ENCODE results near the gene LIMK2. TPM values are rescaled to one million over a fixed set of nuclear protein-coding genes. Genes with fewer than 3 reads are reported as not detected.

LIMK2 gene
- total and polyA plus RNA-seq, 9 of the 15 experiments (the other 6 are each of a cell fraction or from before 2014, with no cell fraction given) = 1.1 to 14.5 (median 8.5) TPM

DNA sequence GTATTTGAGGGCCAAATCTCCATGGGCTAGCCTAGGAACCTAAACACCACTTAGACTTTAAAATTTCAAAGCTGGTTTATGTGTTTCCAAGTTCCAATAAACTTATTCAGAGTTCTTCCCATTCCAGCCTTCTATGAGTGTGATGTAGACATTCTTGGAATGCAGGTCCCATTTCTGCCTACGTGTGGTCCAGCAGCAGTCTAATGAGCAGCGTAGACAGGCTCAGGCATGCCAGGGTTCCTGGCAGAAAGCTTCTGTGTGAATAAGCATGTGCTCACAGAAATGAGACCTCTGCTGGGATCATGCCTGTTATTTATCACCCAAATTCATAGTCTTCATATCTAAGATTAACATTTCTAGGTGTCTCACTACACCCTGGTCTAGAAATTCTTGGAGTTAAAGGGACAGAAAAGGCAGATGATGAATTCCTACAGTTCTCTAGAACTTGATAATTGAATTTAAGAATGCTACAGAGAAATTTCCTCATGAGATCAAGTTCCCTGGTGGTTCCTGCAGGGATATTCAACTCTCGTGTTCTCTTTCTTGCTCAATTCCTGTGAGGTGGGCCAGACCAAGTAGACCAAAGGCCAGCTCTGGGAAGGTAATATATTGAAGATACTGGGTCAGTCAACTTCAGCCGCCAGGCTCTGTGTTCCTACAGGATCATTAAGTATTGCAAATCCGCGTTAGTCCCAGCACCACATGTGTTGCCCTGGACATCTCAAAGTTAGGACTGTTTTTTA is 34.5 kb upstream of the LIMK2 start:
- intact Hi-C loops (cut with micrococcal nuclease) (no loop called here), in situ Hi-C loops (cut with MboI) (no loop called here)
- FAIRE-seq (no peak), DNase-seq (ENCODE audit: extremely low read depth in 1 of 4, low spot score in 3 of 4) (no peak), ATAC-seq (no peak)
- H3K27ac ChIP-seq (ENCODE audit: extremely low read depth, low read depth, low read length) = no peak overlapping the region
- H3K9ac ChIP-seq (ENCODE audit: insufficient read depth in 1 of 2, low read depth in 2 of 2, low read length in 2 of 2) = no peak overlapping the region
- no peak overlapping the region for H2AFZ ChIP-seq (ENCODE audit: low read depth, low read length)
- no peaks in the 10 kb centered on the region for H3K79me2 ChIP-seq (ENCODE audit: control insufficient read depth, insufficient read depth, low read length)
- no TSS peak for BruUV-seq (replicated peaks)
- H3K4me1 ChIP-seq (replicated peaks in 1 of 2; ENCODE audit: control insufficient read depth in 2 of 2, insufficient read depth in 2 of 2, low read length in 2 of 2) = no peaks in the 10 kb centered on the region; a peak in 1 of 5 replicates
- TF ChIP-seq, protein P1, sequence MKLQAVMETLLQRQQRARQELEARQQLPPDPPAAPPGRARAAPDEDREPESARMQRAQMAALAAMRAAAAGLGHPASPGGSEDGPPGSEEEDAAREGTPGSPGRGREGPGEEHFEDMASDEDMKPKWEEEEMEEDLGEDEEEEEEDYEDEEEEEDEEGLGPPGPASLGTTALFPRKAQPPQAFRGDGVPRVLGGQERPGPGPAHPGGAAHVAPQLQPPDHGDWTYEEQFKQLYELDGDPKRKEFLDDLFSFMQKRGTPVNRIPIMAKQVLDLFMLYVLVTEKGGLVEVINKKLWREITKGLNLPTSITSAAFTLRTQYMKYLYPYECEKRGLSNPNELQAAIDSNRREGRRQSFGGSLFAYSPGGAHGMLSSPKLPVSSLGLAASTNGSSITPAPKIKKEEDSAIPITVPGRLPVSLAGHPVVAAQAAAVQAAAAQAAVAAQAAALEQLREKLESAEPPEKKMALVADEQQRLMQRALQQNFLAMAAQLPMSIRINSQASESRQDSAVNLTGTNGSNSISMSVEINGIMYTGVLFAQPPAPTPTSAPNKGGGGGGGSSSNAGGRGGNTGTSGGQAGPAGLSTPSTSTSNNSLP (IDR thresholded peaks at IDR 0.05; ENCODE audit: borderline replicate concordance, low read depth, low read length) = no peak
- TF ChIP-seq ZEB2 (IDR thresholded peaks at IDR 0.05) (no peak), ZNF212 (CRISPR knock-in tag; IDR thresholded peaks at IDR 0.05) (no peak), ZNF830 (CRISPR knock-in tag; IDR thresholded peaks at IDR 0.05) (no peak), FOXJ2 (tag; IDR thresholded peaks at IDR 0.05) (no peak), NR2C2 (CRISPR knock-in tag; IDR thresholded peaks at IDR 0.05) (no peak), NR2C2 (tag; IDR thresholded peaks at IDR 0.05) (no peak), ZNF217 (CRISPR knock-in tag; IDR thresholded peaks at IDR 0.05) (no peak), SAP30 (IDR thresholded peaks at IDR 0.05; ENCODE audit: borderline replicate concordance, insufficient read depth, low read depth, low read length, poor library complexity, severe bottlenecking) (no peak)
- TF ChIP-seq, protein P2, sequence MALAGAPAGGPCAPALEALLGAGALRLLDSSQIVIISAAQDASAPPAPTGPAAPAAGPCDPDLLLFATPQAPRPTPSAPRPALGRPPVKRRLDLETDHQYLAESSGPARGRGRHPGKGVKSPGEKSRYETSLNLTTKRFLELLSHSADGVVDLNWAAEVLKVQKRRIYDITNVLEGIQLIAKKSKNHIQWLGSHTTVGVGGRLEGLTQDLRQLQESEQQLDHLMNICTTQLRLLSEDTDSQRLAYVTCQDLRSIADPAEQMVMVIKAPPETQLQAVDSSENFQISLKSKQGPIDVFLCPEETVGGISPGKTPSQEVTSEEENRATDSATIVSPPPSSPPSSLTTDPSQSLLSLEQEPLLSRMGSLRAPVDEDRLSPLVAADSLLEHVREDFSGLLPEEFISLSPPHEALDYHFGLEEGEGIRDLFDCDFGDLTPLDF (CRISPR knock-in tag; IDR thresholded peaks at IDR 0.05) = no peak
- TF ChIP-seq, protein P3, sequence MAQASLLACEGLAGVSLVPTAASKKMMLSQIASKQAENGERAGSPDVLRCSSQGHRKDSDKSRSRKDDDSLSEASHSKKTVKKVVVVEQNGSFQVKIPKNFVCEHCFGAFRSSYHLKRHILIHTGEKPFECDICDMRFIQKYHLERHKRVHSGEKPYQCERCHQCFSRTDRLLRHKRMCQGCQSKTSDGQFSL (CRISPR knock-in tag; IDR thresholded peaks at IDR 0.05) = no peak
- TF ChIP-seq, protein P3 (tag; IDR thresholded peaks at IDR 0.05) = no peak
- TF ChIP-seq, protein P4, sequence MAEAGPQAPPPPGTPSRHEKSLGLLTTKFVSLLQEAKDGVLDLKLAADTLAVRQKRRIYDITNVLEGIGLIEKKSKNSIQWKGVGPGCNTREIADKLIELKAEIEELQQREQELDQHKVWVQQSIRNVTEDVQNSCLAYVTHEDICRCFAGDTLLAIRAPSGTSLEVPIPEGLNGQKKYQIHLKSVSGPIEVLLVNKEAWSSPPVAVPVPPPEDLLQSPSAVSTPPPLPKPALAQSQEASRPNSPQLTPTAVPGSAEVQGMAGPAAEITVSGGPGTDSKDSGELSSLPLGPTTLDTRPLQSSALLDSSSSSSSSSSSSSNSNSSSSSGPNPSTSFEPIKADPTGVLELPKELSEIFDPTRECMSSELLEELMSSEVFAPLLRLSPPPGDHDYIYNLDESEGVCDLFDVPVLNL (CRISPR knock-in tag; IDR thresholded peaks at IDR 0.05; ENCODE audit: low read depth) = no peak
- H3K4me2 ChIP-seq (ENCODE audit: insufficient read depth, low read length) = no peak overlapping the region
- CTCF ChIA-PET (ENCODE audit: low intra/inter-chr PET ratio) = no interaction called here
- no peaks in the 10 kb centered on the region for H4K20me1 ChIP-seq (replicated peaks; ENCODE audit: control insufficient read depth, insufficient read depth, low read length)
- H3K36me3 ChIP-seq (ENCODE audit: control insufficient read depth, insufficient read depth, low read length) = 0 out of 3 replicates have a peak, but pooled peaks cover 2% of the 10 kb centered on the region
- 74% methylated on average over 5 of the region's 6 CpGs for WGBS (ENCODE audit: insufficient coverage, low coverage, missing lambda C conversion rate)
- no peaks in the 10 kb centered on the region for H3K27me3 ChIP-seq (ENCODE audit: control insufficient read depth in 2 of 2, insufficient read depth in 2 of 2, low read length in 2 of 2)
- no peaks in the 10 kb centered on the region for H3K9me3 ChIP-seq (replicated peaks; ENCODE audit: control insufficient read depth, insufficient read depth, low read depth, low read length)
- no peaks in the 10 kb centered on the region for H3K9me1 ChIP-seq (ENCODE audit: control insufficient read depth, insufficient read depth, low read length)
- no peak overlapping the region for H3K4me3 ChIP-seq
- POLR2A ChIA-PET = no interaction called here

Measured in K562 (cell line).